ENCODE data around the gene TMEM123.

The TMEM123 gene

DNA sequence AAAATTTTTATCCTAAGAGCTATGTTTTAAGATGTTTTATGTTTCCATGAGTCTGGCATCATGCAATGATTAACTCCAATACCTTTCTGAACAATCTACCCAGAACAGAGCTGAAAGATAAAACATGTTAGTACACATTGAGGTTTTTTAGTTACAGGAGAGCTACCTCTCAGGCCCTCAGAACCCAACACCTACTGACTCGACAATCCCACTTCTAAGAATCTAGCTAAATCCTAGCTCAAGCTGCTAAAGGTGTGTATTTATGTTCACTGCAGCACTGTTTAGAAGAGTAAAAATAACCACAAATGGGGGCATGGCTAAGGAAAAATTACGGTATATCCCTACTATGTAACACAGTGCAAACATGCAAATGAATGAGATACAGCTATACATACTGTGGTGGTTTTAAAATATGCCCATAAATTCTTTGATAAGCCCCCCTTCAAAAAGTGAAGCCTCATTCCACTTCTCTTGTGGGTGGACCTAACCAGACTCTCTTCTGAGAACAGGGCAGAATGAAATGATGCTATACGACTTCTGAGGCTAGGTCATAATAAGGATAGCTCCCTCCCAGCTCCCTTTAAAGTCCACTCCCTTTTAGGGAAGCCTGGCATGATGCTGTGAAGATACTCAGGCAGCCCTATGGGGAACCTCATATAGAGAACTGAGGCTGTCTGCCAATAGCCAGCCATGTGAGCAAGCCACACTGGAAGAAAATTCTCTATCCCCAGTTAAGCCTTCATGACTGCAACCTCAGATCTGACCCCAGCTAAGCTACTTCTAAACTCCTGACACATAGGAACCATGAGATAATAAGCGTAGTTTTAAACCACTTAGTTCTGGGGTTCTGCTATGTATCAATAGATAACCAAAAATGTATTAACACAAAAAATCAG lies 29.5 kb downstream of the TMEM123 start:
- DNase-seq = no peak

DNA sequence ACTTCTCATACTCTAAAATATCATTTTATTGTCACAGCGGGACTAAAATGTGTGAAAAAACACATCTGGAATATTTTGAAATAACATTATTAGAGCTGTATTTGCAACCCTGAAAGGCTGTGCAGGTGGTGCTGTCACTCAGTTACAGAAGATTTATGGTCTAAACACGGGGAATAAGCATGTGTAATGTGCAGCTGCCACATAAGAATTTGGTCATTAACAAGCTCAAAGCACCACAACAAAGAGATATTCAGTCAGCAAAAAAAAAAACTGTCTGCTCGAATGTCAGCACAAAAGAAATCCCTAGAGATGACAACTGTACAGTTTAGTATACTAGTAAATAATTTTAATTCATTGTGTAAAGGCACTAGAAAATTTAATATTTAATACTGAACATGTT lies 31.3 kb downstream of the TMEM123 start:
- DNase-seq = no peak

DNA sequence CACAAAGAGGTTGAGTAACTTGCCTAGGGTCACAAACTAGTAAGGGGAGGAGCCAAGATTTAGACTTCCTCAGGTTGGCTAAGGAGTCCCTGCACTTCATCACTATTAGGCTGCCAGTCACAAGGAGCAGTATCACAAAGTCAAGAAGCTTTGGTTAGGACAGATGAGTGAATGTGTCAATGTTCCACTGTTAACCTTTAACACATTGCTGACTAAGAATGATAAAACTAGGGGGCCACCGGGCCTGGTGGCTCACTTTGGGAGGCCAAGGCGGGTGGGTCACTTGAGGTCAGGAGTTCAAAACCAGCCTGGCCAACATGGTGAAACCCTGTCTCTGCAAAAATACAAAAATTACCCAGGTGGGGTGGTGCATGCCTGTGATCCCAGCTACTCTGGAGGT lies 32.0 kb downstream of the TMEM123 start:
- DNase-seq = no peak

GRCh38 chr11:102419181-102419580 lies 33.4 kb downstream of the TMEM123 start:
- no peak for DNase-seq

DNA sequence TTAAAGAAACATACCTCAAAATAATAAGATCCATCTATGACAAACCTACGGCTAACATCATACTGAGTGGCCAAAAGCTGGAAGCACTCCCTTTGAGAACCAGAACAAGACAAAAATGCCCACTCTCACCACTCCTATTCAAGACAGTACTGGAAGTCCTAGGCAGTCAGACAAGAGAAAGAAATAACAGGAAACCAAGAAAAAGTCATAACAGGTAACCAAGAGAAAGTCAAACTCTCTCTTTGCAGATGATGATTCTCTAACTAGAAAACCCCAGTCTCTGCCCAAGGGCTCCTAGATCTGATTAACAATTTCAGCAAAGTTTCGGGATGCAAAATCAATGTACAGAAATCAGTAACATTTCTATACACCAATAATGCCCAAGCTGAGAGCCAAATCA lies 35.6 kb downstream of the TMEM123 start:
- no peak for DNase-seq

DNA sequence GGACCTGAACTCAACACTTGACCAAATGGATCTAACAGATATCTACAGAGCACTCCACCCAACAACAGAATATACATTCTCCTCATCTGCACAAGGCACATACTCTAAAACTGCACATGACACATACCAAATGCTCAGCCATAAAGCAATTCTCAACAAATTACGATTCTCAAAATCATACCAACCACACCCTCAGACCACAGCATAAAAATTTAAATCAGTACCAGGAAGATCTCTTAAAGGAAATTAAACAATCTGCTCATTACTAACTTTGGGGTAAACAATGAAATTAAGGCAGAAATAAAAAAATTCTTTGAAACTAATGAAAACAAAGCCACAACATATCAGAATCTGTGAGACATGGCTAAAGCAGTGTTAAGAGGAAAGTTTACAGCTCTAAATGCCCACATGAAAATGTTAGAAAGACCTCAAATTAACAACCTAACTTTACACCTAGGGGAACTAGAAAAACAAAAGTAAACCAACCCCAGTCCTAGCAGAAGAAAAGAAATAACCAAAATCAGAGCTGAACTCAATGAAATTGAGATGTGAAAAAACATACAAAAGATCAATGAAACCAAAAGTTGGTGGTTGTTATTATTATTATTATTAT lies 37.2 kb downstream of the TMEM123 start:
- DNase-seq = no peak

GRCh38 chr11:102414559-102414958 lies 38.0 kb downstream of the TMEM123 start:
- DNase-seq = no peak

- no peak for DNase-seq
Observed at GRCh38 chr11:102413497-102413896, 39.1 kb downstream of the TMEM123 start.

DNA sequence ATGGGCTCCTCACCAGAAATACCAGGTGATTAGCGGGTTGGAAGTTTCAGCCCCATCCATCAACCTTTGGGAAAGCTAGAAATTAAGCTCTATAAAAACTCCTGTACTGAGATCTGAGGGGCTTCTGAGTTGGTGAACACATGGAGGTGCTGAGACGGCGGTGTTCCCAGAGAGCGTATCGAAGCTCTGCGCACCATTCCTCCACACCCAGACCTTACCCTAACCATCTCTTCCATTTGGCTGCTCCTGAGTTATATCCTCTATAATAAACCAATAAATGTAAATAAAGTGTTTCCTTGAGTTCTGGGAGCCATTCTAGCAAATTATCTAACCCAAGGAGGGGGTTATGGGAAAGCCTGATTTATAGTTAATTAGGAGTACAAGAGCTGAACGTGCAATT lies 41.4 kb downstream of the TMEM123 start:
- DNase-seq = no peak

- DNase-seq = no peak
Observed at GRCh38 chr11:102410382-102410784, 42.2 kb downstream of the TMEM123 start.

GRCh38 chr11:102408339-102408738 lies 44.2 kb downstream of the TMEM123 start:
- no peak for DNase-seq

GRCh38 chr11:102407901-102408300 lies 44.7 kb downstream of the TMEM123 start:
- DNase-seq = no peak

GRCh38 chr11:102406099-102406498 lies 46.5 kb downstream of the TMEM123 start:
- DNase-seq = no peak

- DNase-seq = no peak
Observed at GRCh38 chr11:102405501-102405900, 47.1 kb downstream of the TMEM123 start.

- no peak for DNase-seq
Observed at GRCh38 chr11:102402548-102402947, 50.0 kb downstream of the TMEM123 start.

GRCh38 chr11:102401905-102402304 lies 50.7 kb downstream of the TMEM123 start:
- DNase-seq = no peak

- no peak for DNase-seq
Observed at GRCh38 chr11:102400603-102401002, 52.0 kb downstream of the TMEM123 start.

GRCh38 chr11:102399189-102399588 lies 53.4 kb downstream of the TMEM123 start:
- DNase-seq = no peak

GRCh38 chr11:102398297-102398696 lies 54.3 kb downstream of the TMEM123 start:
- DNase-seq = no peak

DNA sequence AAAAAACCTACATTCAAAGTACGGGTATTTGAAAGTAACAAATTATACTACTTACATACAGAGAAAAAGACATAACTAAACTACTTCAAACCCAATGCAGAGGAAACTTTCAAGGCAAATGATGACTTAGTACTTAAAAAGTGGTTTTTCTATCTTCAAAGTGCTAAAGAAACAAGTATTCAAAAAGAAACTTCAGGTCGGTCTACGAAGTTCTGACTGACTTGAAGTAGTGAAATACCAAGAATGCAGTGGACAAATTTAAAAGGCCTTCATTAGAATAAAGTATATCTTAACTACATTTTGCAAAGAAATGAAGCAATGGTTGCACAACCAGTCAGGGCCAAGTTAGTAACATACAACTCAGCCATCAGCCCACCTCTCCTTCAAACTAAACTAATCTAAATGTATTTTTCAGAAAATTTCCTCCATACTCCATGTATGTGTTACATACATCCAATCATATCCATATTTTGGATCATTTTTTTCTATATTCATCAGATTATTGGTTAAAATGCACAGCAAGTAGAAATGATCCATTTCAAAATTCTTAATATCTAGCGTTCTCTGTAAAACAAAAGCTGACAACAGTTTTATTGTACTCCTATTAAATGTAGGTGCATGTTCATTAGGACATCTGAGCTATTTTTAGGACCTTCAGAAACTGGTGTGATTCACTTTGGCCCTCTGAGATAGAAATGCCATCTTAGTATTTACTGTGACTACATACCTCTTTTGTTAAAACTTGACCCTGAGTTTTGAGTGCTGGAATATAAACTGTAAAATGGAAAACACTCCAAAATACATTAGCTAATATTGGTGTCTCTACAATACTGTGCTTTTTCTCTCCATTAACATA lies 55.6 kb downstream of the TMEM123 start:
- no peak for DNase-seq

DNA sequence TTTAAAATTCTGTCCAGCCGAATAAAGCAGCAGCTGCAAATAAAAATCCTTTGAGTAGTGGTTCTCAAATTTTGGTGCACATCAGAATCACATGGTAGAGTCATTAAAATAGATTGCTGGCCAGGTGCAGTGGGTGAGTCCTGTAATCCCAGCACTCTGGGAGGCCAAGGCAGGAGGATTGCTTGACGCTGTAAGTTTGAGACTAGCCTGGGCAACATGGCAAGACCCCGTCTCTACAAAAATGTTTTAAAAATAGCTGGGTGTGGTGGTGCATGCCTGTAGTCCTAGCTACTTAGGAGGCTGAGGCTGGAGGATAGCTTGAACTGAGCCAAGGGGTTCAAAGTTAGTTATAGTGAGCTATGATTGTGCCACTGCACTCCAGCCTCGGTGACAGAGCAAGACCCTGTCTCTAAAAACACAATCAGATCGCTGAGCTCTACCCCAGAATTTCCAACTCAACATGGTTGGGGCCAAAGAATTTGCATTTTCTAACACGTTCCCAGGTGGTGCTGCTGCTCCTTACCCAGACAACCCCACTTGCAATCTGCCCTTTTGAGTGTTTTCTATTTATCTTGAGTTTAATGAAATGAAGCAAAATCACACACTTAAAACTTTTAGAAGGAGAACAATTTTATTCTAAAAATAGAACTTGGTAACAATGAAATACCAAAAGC lies 56.7 kb downstream of the TMEM123 start:
- no peak for DNase-seq

GRCh38 chr11:102393272-102393730 lies 59.3 kb downstream of the TMEM123 start:
- no peak for DNase-seq
